Large intestine (tissue), 3 donors: Measurements from ENCODE around the gene GPC2. TPM values are rescaled to one million over a fixed set of nuclear protein-coding genes. Genes with fewer than 3 reads are reported as not detected.
"Not testable (repeated sequence)": the region's sequence is repeated elsewhere in the genome, so short reads cannot be mapped to it uniquely, and the experiment has no call there.

Experiments used
- DNase-seq, 2 donors: peaks; one replicate each; pipeline versions ENCODE4 v3.0.0 to v3.0.0-alpha.2; 2013
- H3K27ac ChIP-seq: one replicate; pipeline ENCODE4 v1.5.1; 2013; ENCODE audit warnings: low read length
- H3K27me3 ChIP-seq: 2 replicates; pipeline ENCODE4 v1.6.1; 2013; ENCODE audit warnings: low read length; ENCODE audit not compliant: control insufficient read depth, insufficient read depth
- H3K36me3 ChIP-seq: 2 replicates; pipeline ENCODE4 v1.6.1; 2013; ENCODE audit warnings: low read length; ENCODE audit not compliant: control insufficient read depth, insufficient read depth
- H3K4me1 ChIP-seq: one replicate; pipeline ENCODE4 v1.6.1; 2013; ENCODE audit warnings: low read length; ENCODE audit not compliant: control insufficient read depth, insufficient read depth
- H3K4me3 ChIP-seq: one replicate; pipeline ENCODE4 v1.5.1; 2013; ENCODE audit warnings: low read length
- H3K9me3 ChIP-seq: one replicate; pipeline ENCODE4 v1.6.1; 2013; ENCODE audit warnings: mild to moderate bottlenecking, low read depth, low read length, moderate library complexity; ENCODE audit not compliant: control insufficient read depth
- WGBS: methylation state at CpG from one replicate; pipeline ENCODE4 v1.1.5; 2013; ENCODE audit warnings: low lambda C conversion rate; ENCODE audit not compliant: insufficient coverage; 5-methylcytosine and 5-hydroxymethylcytosine counted together
- polyA plus RNA-seq: library from polyadenylated mRNA; unstranded; fragments of 120-200 nt; gene quantifications from one replicate; pipeline ENCODE4 v1.2.1, GENCODE V29; 2013

GPC2 gene
- polyA plus RNA-seq, 1 donor: 3.9 TPM

GRCh38 chr7:100182616-100183015, 5.4 kb upstream of the GPC2 start:
- not testable (repeated sequence) for H3K36me3 ChIP-seq, H3K9me3 ChIP-seq, DNase-seq, H3K4me3 ChIP-seq, H3K4me1 ChIP-seq, H3K27ac ChIP-seq
- 80% methylated on average over 1 of the region's 6 CpGs for WGBS
- peaks cover 12% of the 10 kb centered on the region for H3K27me3 ChIP-seq

DNA sequence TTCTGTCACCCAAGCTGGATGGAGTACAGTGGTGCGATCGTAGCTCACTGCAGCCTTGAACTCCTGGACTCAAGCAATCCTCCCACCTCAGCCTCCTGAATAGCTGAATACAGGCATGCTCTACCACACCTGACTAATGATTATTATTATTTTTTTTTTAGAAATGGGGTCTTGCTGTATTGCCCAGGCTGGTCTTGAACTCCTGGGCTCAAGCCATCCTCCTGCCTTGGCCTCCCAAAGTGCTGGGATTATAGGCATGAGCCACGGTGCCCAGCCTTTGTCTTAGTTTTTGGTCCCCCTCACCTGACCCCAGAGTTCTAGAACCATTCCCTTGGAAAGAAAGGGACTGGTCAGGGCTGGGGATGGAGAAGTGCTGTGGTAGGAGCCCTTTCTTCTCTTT, 2.9 kb upstream of the GPC2 start:
- no CpG with 5 or more reads among the region's 3 CpGs for WGBS
- peaks cover 17% of the 10 kb centered on the region for H3K27me3 ChIP-seq
- not testable (repeated sequence) for H3K36me3 ChIP-seq, H3K4me3 ChIP-seq, DNase-seq, H3K4me1 ChIP-seq, H3K9me3 ChIP-seq, H3K27ac ChIP-seq

DNA sequence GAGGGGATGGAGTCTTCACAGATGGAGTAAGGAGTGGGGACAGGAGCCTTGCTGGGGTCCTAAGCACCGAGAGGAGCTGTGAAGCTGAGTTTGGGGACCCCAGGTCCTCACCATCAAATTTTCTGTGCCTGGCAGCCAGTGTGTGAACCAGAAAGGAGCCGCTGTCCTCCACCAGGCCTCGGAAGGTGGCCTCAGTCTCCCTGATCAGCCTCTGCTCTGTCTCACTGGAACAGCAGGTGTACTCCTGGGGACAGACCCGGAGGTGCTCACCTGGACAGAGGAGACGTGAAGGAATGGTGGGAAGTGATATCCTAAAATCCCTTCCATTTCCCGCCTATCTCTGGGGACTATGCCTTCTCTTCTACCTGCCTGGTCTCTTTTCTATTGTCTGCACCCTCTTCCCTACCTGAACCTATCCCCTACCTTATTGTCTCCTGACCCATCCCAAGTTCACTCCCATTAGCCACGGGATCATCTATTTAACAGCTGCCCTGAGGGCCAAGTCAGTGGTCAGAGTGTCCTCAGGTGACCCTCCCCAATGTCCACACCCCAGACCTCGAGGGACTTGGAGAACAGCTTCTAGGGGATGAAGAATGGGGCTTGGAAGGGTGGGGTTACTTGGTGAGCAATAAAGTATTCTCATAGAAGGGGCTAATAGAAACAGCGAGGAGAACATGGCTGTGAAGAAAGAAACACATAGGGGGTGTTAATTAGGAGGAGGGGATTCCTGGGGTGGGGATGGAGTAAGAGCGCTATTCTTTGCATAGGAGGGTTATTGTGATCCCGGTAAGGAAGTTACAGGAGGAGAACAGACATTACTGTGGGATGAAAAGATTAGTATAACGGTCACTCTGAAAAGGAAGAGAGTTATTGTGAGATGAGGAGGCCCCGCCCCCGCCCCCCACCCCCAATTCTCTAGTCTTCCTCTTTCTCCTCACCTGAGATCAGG, 811 bp downstream of the GPC2 start:
- H3K27ac ChIP-seq: no peak overlapping the region
- WGBS: 35% methylated on average over 4 of the region's 14 CpGs
- no peaks in the 10 kb centered on the region for H3K36me3 ChIP-seq
- peaks cover 9% of the 10 kb centered on the region for H3K4me1 ChIP-seq
- H3K4me3 ChIP-seq: peak overlapping the region; percentile 59
- peaks cover 10% of the 10 kb centered on the region for H3K9me3 ChIP-seq
- H3K27me3 ChIP-seq: peaks cover 24% of the 10 kb centered on the region
- DNase-seq: no peak

GRCh38 chr7:100175296-100175935, 1.8 kb downstream of the GPC2 start:
- H3K36me3 ChIP-seq: no peaks in the 10 kb centered on the region
- H3K27me3 ChIP-seq: peaks cover 33% of the 10 kb centered on the region
- no CpG with 5 or more reads among the region's 14 CpGs for WGBS
- H3K4me3 ChIP-seq: no peak overlapping the region
- H3K9me3 ChIP-seq: peaks cover 12% of the 10 kb centered on the region
- no peak for DNase-seq
- no peak overlapping the region for H3K27ac ChIP-seq
- H3K4me1 ChIP-seq: peaks cover 14% of the 10 kb centered on the region

DNA sequence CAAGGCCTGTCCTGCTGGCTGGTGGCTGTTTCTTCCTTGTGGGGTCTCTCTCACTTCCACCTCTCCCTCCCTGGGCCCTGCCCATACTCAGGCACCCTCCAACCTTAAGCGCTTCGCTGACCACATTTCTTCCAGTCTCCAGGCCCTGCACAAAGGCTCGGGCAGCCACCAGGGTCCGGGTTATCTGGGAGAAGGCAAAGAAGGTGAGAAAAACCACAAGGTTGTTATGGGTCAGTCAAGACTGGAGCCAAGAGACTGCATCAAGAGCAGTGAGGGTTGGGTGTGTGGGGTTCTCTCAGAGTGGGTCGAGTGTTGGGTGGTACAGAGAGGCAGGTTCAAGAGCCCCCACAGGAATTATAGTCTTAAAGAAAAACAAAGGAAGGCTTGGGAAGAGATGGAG, 2.6 kb downstream of the GPC2 start:
- no CpG with 5 or more reads among the region's 5 CpGs for WGBS
- peaks cover 39% of the 10 kb centered on the region for H3K27me3 ChIP-seq
- no peak for DNase-seq

GRCh38 chr7:100173806-100174495, 3.2 kb downstream of the GPC2 start:
- H3K27ac ChIP-seq: no peak overlapping the region
- H3K9me3 ChIP-seq: peaks cover 12% of the 10 kb centered on the region
- H3K36me3 ChIP-seq: no peaks in the 10 kb centered on the region
- WGBS: 100% methylated on average over 1 of the region's 11 CpGs
- H3K4me3 ChIP-seq: no peak overlapping the region
- peaks cover 14% of the 10 kb centered on the region for H3K4me1 ChIP-seq
- H3K27me3 ChIP-seq: peaks cover 36% of the 10 kb centered on the region
- no peak for DNase-seq

More for the DNA sequence above, 2.6 kb downstream of the GPC2 start:
- H3K4me3 ChIP-seq: no peak overlapping the region
- no peak overlapping the region for H3K27ac ChIP-seq
- peaks cover 14% of the 10 kb centered on the region for H3K4me1 ChIP-seq
- peaks cover 12% of the 10 kb centered on the region for H3K9me3 ChIP-seq
- H3K36me3 ChIP-seq: no peaks in the 10 kb centered on the region

- H3K27me3 ChIP-seq: peaks cover 27% of the 10 kb centered on the region
- no CpG with 5 or more reads among the region's 22 CpGs for WGBS
- H3K36me3 ChIP-seq: no peaks in the 10 kb centered on the region
- H3K9me3 ChIP-seq: peaks cover 3% of the 10 kb centered on the region
- H3K4me3 ChIP-seq: no peak overlapping the region
- no peak for DNase-seq
- peaks cover 28% of the 10 kb centered on the region for H3K4me1 ChIP-seq
- H3K27ac ChIP-seq: no peak overlapping the region
Measured at GRCh38 chr7:100171840-100172239, 5.3 kb downstream of the GPC2 start.

GRCh38 chr7:100171087-100171681, 6.0 kb downstream of the GPC2 start:
- Histone ChIP-seq H3K27ac (no peak overlapping the region), H3K27me3 (peaks cover 32% of the 10 kb centered on the region), H3K36me3 (no peaks in the 10 kb centered on the region), H3K4me1 (peaks cover 32% of the 10 kb centered on the region), H3K4me3 (no peak overlapping the region), H3K9me3 (peaks cover 3% of the 10 kb centered on the region)
- DNase-seq: no peak
- WGBS: no CpG with 5 or more reads among the region's 61 CpGs

DNA sequence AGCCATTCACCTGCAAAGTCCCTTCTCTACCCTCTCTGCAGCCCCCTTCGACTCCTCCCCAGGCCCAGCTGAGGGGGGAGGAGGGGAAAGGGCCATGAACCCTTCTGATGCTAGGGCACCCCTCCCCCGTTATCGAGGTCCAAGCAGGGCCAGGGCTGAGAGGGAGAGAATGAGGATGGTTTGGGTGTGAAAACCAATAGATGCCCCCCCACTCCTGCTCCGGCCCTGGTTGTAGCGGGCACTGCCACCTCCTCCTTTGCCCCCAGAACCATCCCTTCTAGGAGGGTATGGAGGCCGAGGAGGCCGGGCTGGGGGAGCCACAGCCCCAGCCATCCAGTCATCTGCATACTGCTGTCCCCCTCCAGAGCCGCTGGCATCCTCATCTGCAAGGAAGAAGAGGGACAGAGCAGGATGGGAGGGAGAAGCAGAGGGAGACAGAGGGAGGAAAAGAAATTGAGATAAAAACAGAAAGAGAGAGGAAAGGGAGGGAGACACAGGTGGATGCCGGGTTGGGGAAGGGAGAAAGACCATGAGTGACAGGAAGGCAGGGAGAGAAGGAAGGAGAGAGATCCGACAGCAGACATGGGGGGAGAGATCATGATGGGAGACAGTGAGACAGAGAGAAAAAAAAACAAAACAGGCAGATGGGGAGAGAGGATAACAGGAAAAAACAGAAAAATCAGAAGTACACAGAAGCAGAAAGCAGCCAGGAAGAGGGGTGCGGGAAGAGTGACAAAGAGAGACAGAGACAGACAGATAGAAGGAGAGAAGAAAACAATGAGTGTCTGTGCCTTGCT, 6.9 kb downstream of the GPC2 start:
- Histone ChIP-seq H3K9me3 (peaks cover 3% of the 10 kb centered on the region), H3K4me1 (peaks cover 32% of the 10 kb centered on the region), H3K36me3 (no peaks in the 10 kb centered on the region), H3K4me3 (no peak overlapping the region), H3K27me3 (peaks cover 33% of the 10 kb centered on the region), H3K27ac (no peak overlapping the region)
- WGBS: 89% methylated on average over 3 of the region's 11 CpGs
- no peak for DNase-seq
